GM21576 (cell line): Measurements from ENCODE around the gene CCN6.

ENCODE experiments used
- ATAC-seq: cut with Tn5 transposase; IDR thresholded peaks from one replicate; pipeline ENCODE4 v1.9.1; 2021; ENCODE audit warnings: mild to moderate bottlenecking, moderate library complexity; ENCODE audit not compliant: unreplicated experiment

CCN6 gene

GRCh38 chr6:112109262-112109661, 55.4 kb downstream of the CCN6 start:
- no peak for ATAC-seq

GRCh38 chr6:112113431-112113830, 59.5 kb downstream of the CCN6 start:
- ATAC-seq, result no peak

- no peak for ATAC-seq
Measured at GRCh38 chr6:112113918-112114317, 60.0 kb downstream of the CCN6 start.

GRCh38 chr6:112114577-112115223, 60.8 kb downstream of the CCN6 start:
- no peak for ATAC-seq

GRCh38 chr6:112116221-112116620, 62.3 kb downstream of the CCN6 start:
- ATAC-seq, result no peak

GRCh38 chr6:112117554-112117953, 63.6 kb downstream of the CCN6 start:
- no peak for ATAC-seq

- ATAC-seq, result no peak
Measured at GRCh38 chr6:112118034-112118433, 64.1 kb downstream of the CCN6 start.
